AG04449 (cell line): ENCODE measurements around the gene PTTG2.

Experiments used
- CTCF ChIA-PET: fragments of 350-600 bp; formaldehyde crosslinking; extraction: SDS; loops from one replicate; lab custom pipeline; 2021; ENCODE audit warnings: antibody characterized with exemption; lab: Yijun Ruan, JAX
- POLR2A ChIA-PET: fragments of 400-600, 350-600 bp; formaldehyde crosslinking; extraction: SDS; loops from one replicate; lab custom pipeline; 2020; ENCODE audit warnings: antibody characterized with exemption, inconsistent platforms; lab: Yijun Ruan, JAX
- DNase-seq: peaks from one replicate; pipeline ENCODE4 v3.0.0-alpha.2; 2010; ENCODE audit warnings: low read depth, low spot score
- H3K4me3 ChIP-seq: 2 replicates; pipeline ENCODE4 v1.5.1; 2011; ENCODE audit warnings: low read depth, mild to moderate bottlenecking, control low read depth, low read length
- TF ChIP-seq, protein P1 (sequence below): IDR thresholded peaks from one replicate; pipeline ENCODE4 v1.5.1; 2011; ENCODE audit warnings: mild to moderate bottlenecking, moderate library complexity, low read length, control low read depth, inconsistent platforms; ENCODE audit not compliant: insufficient read depth; ENCODE audit errors: missing control alignments

Gene PTTG2

DNA sequence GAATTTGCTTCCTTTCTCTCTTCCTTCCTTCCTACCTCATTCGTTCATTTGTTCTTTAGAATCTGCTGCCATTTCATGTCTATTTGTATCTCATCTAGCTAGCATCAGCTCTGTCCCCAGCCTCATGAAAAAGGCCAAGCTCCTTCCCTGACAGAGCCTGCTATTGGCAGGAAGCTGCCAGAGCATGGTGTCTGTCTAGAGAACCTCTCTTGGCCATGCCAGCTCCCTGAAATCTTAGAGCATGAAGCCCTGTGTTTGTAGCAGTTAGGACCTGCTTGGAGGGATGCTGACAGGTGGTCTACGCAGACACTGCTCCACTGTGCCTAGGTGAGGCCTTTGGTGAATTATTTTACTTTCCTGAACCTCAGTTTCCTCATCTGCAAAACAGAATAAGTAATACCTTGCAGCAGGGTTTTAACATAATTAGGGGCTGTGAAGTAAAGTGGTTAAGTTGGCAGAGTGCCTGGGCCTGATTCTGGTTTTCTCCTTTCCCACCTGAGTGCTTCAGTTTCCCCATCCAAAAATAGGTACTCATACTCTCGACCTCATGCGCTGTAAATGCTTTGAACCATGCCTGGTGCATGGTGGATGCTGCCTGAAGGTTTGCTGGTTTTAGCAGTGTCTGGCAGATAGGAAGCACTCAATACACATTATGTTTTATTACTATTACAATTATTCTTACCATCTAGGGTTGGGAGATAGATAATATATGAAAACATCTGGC lies 4.7 kb downstream of the PTTG2 start:
- no peak for DNase-seq
- no peak overlapping the region for H3K4me3 ChIP-seq
- POLR2A ChIA-PET = no interaction called here
- TF ChIP-seq, protein P1, sequence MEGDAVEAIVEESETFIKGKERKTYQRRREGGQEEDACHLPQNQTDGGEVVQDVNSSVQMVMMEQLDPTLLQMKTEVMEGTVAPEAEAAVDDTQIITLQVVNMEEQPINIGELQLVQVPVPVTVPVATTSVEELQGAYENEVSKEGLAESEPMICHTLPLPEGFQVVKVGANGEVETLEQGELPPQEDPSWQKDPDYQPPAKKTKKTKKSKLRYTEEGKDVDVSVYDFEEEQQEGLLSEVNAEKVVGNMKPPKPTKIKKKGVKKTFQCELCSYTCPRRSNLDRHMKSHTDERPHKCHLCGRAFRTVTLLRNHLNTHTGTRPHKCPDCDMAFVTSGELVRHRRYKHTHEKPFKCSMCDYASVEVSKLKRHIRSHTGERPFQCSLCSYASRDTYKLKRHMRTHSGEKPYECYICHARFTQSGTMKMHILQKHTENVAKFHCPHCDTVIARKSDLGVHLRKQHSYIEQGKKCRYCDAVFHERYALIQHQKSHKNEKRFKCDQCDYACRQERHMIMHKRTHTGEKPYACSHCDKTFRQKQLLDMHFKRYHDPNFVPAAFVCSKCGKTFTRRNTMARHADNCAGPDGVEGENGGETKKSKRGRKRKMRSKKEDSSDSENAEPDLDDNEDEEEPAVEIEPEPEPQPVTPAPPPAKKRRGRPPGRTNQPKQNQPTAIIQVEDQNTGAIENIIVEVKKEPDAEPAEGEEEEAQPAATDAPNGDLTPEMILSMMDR = no peak
- CTCF ChIA-PET = interaction anchor here (1.5 kb wide), 1 partner anchor 161 kb away, joined by 5 read pairs; no protein-coding TSS in a partner anchor

DNA sequence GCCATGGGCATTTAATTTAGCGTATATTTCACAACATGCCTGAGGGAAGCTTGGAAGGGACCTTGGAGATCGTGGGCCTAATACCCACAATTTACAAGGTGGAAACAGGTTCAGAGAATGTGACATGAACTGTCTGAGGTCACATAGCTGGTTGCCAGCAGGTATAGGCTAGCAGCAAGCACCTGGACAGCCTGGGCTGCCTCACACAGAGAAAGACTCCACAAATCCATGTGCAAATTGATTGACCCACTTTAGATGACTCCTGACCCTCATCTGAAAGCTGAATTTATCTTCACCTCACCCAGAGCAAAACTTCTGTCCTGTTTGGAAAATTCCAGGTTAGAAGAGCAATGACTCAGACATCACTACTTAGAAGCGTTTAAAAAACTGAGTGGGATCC lies 5.8 kb downstream of the PTTG2 start:
- TF ChIP-seq, protein P1 = no peak
- POLR2A ChIA-PET = no interaction called here
- CTCF ChIA-PET = interaction anchor here (1.1 to 1.5 kb wide), 3 partner anchors 12 to 162 kb away, joined by 3 to 5 read pairs (median 3); no protein-coding TSS in a partner anchor

GRCh38 chr4:37967736-37968135 lies 7.5 kb downstream of the PTTG2 start:
- DNase-seq = no peak
- ChIA-PET CTCF (interaction anchor here (1.1 to 1.7 kb wide), 4 partner anchors 9 to 36 kb away, joined by 3 to 4 read pairs (median 4); no protein-coding TSS in a partner anchor), POLR2A (no interaction called here)
- no peak overlapping the region for H3K4me3 ChIP-seq
- TF ChIP-seq, protein P1 = no peak

More for the DNA sequence above, 5.8 kb downstream of the PTTG2 start:
- no peak for DNase-seq
- H3K4me3 ChIP-seq = no peak overlapping the region

GRCh38 chr4:37968747-37969146 lies 8.5 kb downstream of the PTTG2 start:
- ChIA-PET CTCF (no interaction called here), POLR2A (no interaction called here)
- no peak overlapping the region for H3K4me3 ChIP-seq
- no peak for DNase-seq
- TF ChIP-seq, protein P1 = no peak

GRCh38 chr4:37970702-37971101 lies 10.5 kb downstream of the PTTG2 start:
- H3K4me3 ChIP-seq = no peak overlapping the region
- no peak for DNase-seq
- CTCF ChIA-PET = interaction anchor here (0.8 to 1.1 kb wide), 2 partner anchors 17 to 65 kb away, joined by 3 to 4 read pairs; no protein-coding TSS in a partner anchor
- TF ChIP-seq, protein P1 = peak; percentile 35
- POLR2A ChIA-PET = no interaction called here

DNA sequence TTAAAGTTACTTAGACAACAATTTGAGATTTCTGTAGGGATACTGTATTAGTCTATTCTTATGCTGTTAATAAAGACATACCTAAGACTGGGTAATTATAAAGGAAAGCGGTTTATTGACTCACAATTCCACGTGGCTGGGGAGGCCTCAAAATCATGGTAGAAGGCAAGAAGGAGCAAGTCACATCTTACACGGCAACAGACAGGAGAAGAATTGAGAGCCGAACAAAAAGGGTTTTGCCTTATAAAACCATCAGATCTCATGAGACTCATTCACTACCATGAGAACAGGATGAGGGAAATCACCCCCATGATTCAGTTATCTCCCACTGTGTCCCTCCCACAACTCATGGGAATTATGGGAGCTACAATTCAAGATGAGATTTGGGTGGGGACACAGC lies 11.0 kb downstream of the PTTG2 start:
- no peak for DNase-seq
- POLR2A ChIA-PET = no interaction called here
- TF ChIP-seq, protein P1 = no peak
- CTCF ChIA-PET = interaction anchor here (1.1 kb wide), 1 partner anchor 18 kb away, joined by 3 read pairs; no protein-coding TSS in a partner anchor
- no peak overlapping the region for H3K4me3 ChIP-seq
